Measurements from ENCODE around the gene PHF12. TPM values are rescaled to one million over a fixed set of nuclear protein-coding genes. Genes with fewer than 3 reads are reported as not detected.
A peak's percentile ranks its signal among the peaks of the same experiment; 100 is the strongest.

PHF12 gene
- total RNA-seq, 2 experiments from 2014 or later, result 45.7 to 52.6 TPM

DNA sequence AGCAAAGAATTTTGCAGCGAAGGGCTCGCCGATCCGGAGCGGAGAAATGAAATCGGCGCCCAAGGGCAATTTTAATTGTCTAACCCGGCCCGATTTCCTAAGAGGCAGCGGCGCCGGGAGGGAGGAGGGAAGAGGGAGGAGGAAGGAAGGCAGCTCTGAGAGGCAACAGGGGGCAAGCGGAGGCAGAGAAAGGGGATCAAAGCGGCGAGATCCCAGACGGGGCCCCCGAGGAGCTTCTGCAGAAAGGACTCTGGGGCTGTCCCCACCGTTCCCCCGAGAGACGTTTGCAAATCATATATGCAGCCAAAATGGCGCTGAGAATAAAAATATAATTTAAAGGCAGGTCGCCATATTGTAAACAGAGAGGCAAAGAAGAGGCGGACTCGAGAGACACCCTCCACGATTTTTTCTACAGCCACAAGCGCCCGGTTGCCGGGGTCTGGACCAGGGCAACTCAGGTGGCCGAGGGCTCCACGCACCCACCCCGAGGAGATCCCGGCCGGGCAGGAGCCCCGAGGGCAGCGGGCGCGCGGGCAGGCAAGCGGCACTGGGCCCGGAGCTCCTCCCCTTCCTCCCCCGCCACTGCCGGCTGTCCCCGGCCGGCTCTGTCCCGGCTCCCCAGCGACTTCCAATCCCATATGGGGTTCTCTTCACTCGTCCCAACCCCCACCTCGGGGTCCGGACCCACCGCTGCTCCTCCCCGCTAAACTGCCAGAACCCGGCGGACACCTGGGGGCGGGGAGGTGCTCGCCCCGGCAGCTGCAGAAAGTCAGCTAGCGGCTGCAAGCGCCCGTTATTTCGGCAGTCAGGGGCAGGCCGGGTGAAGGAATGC, 1.9 kb downstream of the PHF12 start:
- TF ChIP-seq, protein P1, sequence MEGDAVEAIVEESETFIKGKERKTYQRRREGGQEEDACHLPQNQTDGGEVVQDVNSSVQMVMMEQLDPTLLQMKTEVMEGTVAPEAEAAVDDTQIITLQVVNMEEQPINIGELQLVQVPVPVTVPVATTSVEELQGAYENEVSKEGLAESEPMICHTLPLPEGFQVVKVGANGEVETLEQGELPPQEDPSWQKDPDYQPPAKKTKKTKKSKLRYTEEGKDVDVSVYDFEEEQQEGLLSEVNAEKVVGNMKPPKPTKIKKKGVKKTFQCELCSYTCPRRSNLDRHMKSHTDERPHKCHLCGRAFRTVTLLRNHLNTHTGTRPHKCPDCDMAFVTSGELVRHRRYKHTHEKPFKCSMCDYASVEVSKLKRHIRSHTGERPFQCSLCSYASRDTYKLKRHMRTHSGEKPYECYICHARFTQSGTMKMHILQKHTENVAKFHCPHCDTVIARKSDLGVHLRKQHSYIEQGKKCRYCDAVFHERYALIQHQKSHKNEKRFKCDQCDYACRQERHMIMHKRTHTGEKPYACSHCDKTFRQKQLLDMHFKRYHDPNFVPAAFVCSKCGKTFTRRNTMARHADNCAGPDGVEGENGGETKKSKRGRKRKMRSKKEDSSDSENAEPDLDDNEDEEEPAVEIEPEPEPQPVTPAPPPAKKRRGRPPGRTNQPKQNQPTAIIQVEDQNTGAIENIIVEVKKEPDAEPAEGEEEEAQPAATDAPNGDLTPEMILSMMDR (IDR thresholded peaks at IDR 0.05), result no peak
- H3K9me3 Mint-ChIP-seq, result no peaks in the 10 kb centered on the region
- ATAC-seq, result peak; percentile 6
- peaks cover 45% of the 10 kb centered on the region for H3K36me3 Mint-ChIP-seq (ENCODE audit: low read depth)
- H3K27ac Mint-ChIP-seq, result peak overlapping the region; percentile 97
- DNase-seq, result peak; percentile 85
- ChIA-PET POLR2A (interaction anchor here (0.6 to 6.4 kb wide), 23 partner anchors 9 to 228 kb away, joined by 3 to 46 read pairs (median 4); partner anchors contain the start of genes FAM222B, NEK8, RPL23A and TLCD1), CTCF (interaction anchor here (0.7 to 8.2 kb wide), 16 partner anchors 9 to 305 kb away, joined by 3 to 87 read pairs (median 5); partner anchors contain the start of genes DHRS13, FLOT2, NEK8 and TLCD1)
- H3K27me3 Mint-ChIP-seq, result no peaks in the 10 kb centered on the region
- intact Hi-C loops (cut with micrococcal nuclease), result loop anchor here (2.0 to 5.0 kb wide), 2 partner anchors 47 to 223 kb away; partner anchors contain the start of genes DHRS13 and TLCD1
- peak overlapping the region; percentile 97 for H3K4me3 Mint-ChIP-seq
- H3K4me1 Mint-ChIP-seq (ENCODE audit: low read depth), result peaks cover 40% of the 10 kb centered on the region

DNA sequence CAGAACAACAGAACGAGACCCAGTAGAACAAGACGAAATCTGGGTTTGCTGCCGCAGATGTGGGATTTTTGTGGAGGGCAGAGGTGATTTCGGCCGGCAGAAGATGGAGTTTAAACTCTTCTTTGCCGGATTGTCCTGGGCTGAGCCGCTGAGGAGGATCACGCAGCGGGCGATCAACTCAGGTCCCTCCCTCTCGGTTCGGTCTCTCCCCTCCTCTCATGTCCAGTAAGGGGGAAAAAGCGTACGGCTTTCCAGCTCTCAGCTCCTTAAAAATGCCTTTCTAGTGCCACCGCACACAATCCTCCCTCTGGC, 2.5 kb downstream of the PHF12 start:
- DNase-seq (no peak), ATAC-seq (no peak)
- TF ChIP-seq, protein P1 (IDR thresholded peaks at IDR 0.05), result no peak
- ChIA-PET CTCF (interaction anchor here (0.7 to 5.6 kb wide), 10 partner anchors 11 to 221 kb away, joined by 3 to 66 read pairs (median 6); partner anchors contain the start of genes DHRS13, NEK8 and TLCD1), POLR2A (interaction anchor here (0.6 to 6.4 kb wide), 13 partner anchors 9 to 228 kb away, joined by 3 to 46 read pairs (median 6); partner anchors contain the start of genes NEK8, RPL23A and TLCD1)
- H3K27ac Mint-ChIP-seq, result peak overlapping the region; percentile 97
- H3K27me3 Mint-ChIP-seq, result no peaks in the 10 kb centered on the region
- peaks cover 44% of the 10 kb centered on the region for H3K4me1 Mint-ChIP-seq (ENCODE audit: low read depth)
- H3K9me3 Mint-ChIP-seq, result no peaks in the 10 kb centered on the region
- intact Hi-C loops (cut with micrococcal nuclease), result loop anchor here (2.0 to 5.0 kb wide), 2 partner anchors 47 to 222 kb away; partner anchors contain the start of genes DHRS13 and TLCD1
- peaks cover 49% of the 10 kb centered on the region for H3K36me3 Mint-ChIP-seq (ENCODE audit: low read depth)
- peak overlapping the region; percentile 97 for H3K4me3 Mint-ChIP-seq

DNA sequence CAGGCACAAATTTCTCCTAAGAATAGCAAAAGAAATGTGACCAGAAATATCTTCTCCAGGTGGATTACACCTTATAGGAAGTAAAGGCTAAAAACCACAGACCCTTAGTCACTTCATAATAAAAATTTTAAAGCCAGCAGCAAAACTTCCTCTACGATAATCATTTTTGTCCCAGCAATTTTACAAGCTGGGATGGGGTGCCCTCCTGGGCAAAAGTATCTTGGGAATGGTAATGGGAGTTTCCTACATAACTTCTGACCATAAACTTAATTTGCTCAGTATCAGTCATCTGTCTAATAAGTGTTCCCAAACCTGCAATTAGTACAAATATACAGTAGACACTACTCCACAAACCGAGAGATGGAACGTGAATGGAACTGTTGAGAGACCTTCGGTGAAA, 3.0 kb downstream of the PHF12 start:
- no peak for ATAC-seq
- intact Hi-C loops (cut with micrococcal nuclease), result loop anchor here (2.0 to 5.0 kb wide), 2 partner anchors 46 to 222 kb away; partner anchors contain the start of genes DHRS13 and TLCD1
- H3K4me1 Mint-ChIP-seq (ENCODE audit: low read depth), result peaks cover 49% of the 10 kb centered on the region
- TF ChIP-seq, protein P1 (IDR thresholded peaks at IDR 0.05), result no peak
- H3K36me3 Mint-ChIP-seq (ENCODE audit: low read depth), result peaks cover 53% of the 10 kb centered on the region
- no peak for DNase-seq
- ChIA-PET POLR2A (interaction anchor here (0.6 to 6.4 kb wide), 10 partner anchors 12 to 227 kb away, joined by 3 to 46 read pairs (median 10); partner anchors contain the start of genes NEK8, RPL23A and TLCD1), CTCF (interaction anchor here (0.7 to 5.6 kb wide), 6 partner anchors 46 to 221 kb away, joined by 3 to 66 read pairs (median 7); partner anchors contain the start of genes DHRS13, NEK8 and TLCD1)
- no peaks in the 10 kb centered on the region for H3K9me3 Mint-ChIP-seq
- peak overlapping the region; percentile 97 for H3K27ac Mint-ChIP-seq
- no peaks in the 10 kb centered on the region for H3K27me3 Mint-ChIP-seq
- H3K4me3 Mint-ChIP-seq, result peak overlapping the region; percentile 97

DNA sequence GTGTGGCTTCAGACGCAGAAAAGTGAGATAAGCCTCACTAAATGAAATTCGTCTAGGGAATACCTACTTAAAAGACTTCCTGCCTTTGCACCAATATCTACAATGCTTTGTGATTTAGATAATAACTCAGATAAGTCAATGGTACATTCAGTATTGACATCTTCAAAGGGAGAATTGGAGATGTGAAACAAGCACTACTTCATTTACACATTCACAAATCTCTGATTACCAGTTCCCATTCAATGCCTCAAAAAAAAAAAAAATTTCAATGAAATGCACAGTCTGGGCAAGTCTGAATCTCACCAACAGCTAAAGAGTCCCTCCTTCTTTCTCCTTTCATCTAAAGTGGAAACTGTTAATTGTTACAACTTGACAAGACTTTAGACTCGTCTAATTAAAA, 3.7 kb downstream of the PHF12 start:
- TF ChIP-seq, protein P1 (IDR thresholded peaks at IDR 0.05), result no peak
- H3K4me3 Mint-ChIP-seq, result peak overlapping the region; percentile 97
- H3K4me1 Mint-ChIP-seq (ENCODE audit: low read depth), result peaks cover 55% of the 10 kb centered on the region
- intact Hi-C loops (cut with micrococcal nuclease), result loop anchor here (2.0 to 5.0 kb wide), 2 partner anchors 45 to 221 kb away; partner anchors contain the start of genes DHRS13 and TLCD1
- no peaks in the 10 kb centered on the region for H3K27me3 Mint-ChIP-seq
- peak overlapping the region; percentile 97 for H3K27ac Mint-ChIP-seq
- POLR2A ChIA-PET, result interaction anchor here (0.9 to 6.4 kb wide), 4 partner anchors 12 to 222 kb away, joined by 3 to 34 read pairs (median 6); partner anchors contain the start of gene TLCD1
- peaks cover 57% of the 10 kb centered on the region for H3K36me3 Mint-ChIP-seq (ENCODE audit: low read depth)
- DNase-seq (no peak), ATAC-seq (no peak)
- no peaks in the 10 kb centered on the region for H3K9me3 Mint-ChIP-seq
- CTCF ChIA-PET, result interaction anchor here (0.7 to 5.6 kb wide), 6 partner anchors 10 to 220 kb away, joined by 3 to 66 read pairs (median 6); partner anchors contain the start of genes NEK8 and TLCD1
